Measurements from ENCODE around the gene SLC25A48.
A peak's percentile ranks its signal among the peaks of the same experiment; 100 is the strongest.

Gene SLC25A48

GRCh38 chr5:135885031-135885430 is 50.6 kb downstream of the SLC25A48 start:
- DNase-seq = no peak

- no peak for DNase-seq
These were observed 51.7 kb downstream of the SLC25A48 start for GRCh38 chr5:135886136-135886535.

GRCh38 chr5:135887447-135887864 is 53.0 kb downstream of the SLC25A48 start:
- peak; percentile 43 for DNase-seq

GRCh38 chr5:135887881-135888614 is 53.6 kb downstream of the SLC25A48 start:
- no peak for DNase-seq

GRCh38 chr5:135890296-135890695 is 55.8 kb downstream of the SLC25A48 start:
- DNase-seq = no peak

GRCh38 chr5:135890867-135891266 is 56.4 kb downstream of the SLC25A48 start:
- DNase-seq = no peak

GRCh38 chr5:135891268-135891667 is 56.8 kb downstream of the SLC25A48 start:
- no peak for DNase-seq

- no peak for DNase-seq
These were observed 57.3 kb downstream of the SLC25A48 start for GRCh38 chr5:135891791-135892190.

- no peak for DNase-seq
These were observed 59.8 kb downstream of the SLC25A48 start for GRCh38 chr5:135894276-135894675.

- no peak for DNase-seq
These were observed 60.3 kb downstream of the SLC25A48 start for GRCh38 chr5:135894789-135895188.

GRCh38 chr5:135895474-135896006 is 61.1 kb downstream of the SLC25A48 start, which contains the start of gene IL9:
IL9 (minus strand) TSS chr5:135895841; CDS start chr5:135895816, 25 bp downstream.
- no peak for DNase-seq

- no peak for DNase-seq
These were observed 64.2 kb downstream of the SLC25A48 start for GRCh38 chr5:135898651-135899050.

- DNase-seq = no peak
These were observed 65.8 kb downstream of the SLC25A48 start for GRCh38 chr5:135900276-135900675.

- no peak for DNase-seq
These were observed 67.2 kb downstream of the SLC25A48 start for GRCh38 chr5:135901633-135902032.

- no peak for DNase-seq
These were observed 70.7 kb downstream of the SLC25A48 start for GRCh38 chr5:135905144-135905543.

- DNase-seq = no peak
These were observed 79.5 kb downstream of the SLC25A48 start for GRCh38 chr5:135913713-135914626.

- DNase-seq = no peak
These were observed 81.1 kb downstream of the SLC25A48 start for GRCh38 chr5:135915466-135916001.

- DNase-seq = no peak
These were observed 82.3 kb downstream of the SLC25A48 start for GRCh38 chr5:135916638-135917263.

GRCh38 chr5:135920199-135920598 is 85.7 kb downstream of the SLC25A48 start:
- no peak for DNase-seq

GRCh38 chr5:135921388-135921787 is 86.9 kb downstream of the SLC25A48 start:
- DNase-seq = no peak

- DNase-seq = no peak
These were observed 95.8 kb downstream of the SLC25A48 start for GRCh38 chr5:135930029-135930948.

- no peak for DNase-seq
These were observed 96.5 kb downstream of the SLC25A48 start for GRCh38 chr5:135930949-135931295.
